OCI-M2 (cell line): ENCODE measurements around the gene PTPRM.
"Not testable (repeated sequence)": the region's sequence is repeated elsewhere in the genome, so short reads cannot be mapped to it uniquely, and the experiment has no call there.

Source experiments
- DNase-seq: peaks from one replicate; lab custom pipeline; 2025; ENCODE audit not compliant: unreplicated experiment; lab: John Stamatoyannopoulos, UW

PTPRM gene

GRCh38 chr18:7721532-7721931 lies 154.4 kb downstream of the PTPRM start:
- DNase-seq: no peak

GRCh38 chr18:7722955-7723354 lies 155.8 kb downstream of the PTPRM start:
- no peak for DNase-seq

DNA sequence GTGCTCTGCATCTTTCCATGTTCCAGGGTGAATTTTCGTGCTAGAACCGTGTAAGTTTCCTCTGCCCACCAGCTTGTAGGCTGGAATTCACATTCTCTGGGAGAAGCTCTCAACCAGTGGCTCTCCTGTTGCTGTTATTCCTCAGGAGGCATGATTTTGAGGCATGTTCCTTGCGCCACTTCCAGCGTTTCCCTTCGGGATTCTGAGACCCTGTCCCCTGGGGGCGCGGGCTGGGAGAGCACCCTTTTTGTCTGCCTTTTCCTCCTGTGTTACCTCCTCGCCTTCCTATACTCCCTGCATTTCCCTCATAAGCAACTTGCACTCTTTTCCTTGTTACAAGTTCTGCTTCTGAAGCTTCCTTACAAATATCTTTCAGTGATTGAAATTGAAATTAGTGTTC lies 156.4 kb downstream of the PTPRM start:
- no peak for DNase-seq

- no peak for DNase-seq
These were observed 158.4 kb downstream of the PTPRM start for GRCh38 chr18:7725473-7725872.

DNA sequence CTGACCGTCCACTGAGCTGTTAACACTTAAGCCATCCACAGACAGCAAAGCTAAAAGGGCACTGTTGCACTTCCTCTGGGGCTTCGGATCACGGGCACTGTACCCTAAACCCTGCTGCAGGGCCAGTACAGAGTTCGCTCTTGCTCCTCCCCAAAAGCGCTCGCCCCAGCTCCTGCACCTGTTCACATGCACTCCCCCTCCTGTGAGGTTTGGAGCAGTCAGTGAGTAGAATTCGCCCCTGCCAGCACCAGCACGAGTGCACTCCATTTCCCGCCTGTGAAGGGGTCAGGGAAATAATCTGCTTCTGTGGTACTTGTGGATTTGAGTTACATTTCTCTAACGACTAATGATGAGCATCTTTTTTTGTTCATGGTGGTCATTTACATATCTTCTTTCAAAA lies 158.8 kb downstream of the PTPRM start:
- no peak for DNase-seq

DNA sequence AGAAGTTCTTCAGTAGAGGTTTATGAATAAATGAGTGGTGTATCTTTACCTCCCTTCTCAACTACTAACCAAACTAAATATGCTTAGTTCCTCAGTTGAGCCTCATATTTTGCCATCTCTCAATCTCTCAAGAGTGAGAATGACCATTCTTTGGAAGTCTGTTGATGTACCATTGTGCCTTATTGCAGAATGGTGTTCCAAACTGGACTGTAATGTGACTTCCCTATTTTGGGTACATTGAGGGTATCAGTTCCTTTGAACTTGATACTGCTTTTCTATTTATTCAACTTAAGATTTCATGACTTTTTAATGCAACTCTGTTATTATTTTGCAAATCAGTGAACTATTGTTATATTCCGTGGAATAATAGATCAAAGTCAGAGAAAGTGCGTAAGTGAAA lies 159.4 kb downstream of the PTPRM start:
- no peak for DNase-seq

- no peak for DNase-seq
These were observed 160.4 kb downstream of the PTPRM start for GRCh38 chr18:7727361-7728076.

GRCh38 chr18:7728297-7728696 lies 161.2 kb downstream of the PTPRM start:
- DNase-seq: no peak

GRCh38 chr18:7729868-7730267 lies 162.8 kb downstream of the PTPRM start:
- DNase-seq: no peak

- DNase-seq: no peak
These were observed 163.6 kb downstream of the PTPRM start for GRCh38 chr18:7730682-7731081.

- DNase-seq: no peak
These were observed 166.5 kb downstream of the PTPRM start for GRCh38 chr18:7733642-7734041.

GRCh38 chr18:7735196-7735595 lies 168.1 kb downstream of the PTPRM start:
- no peak for DNase-seq

DNA sequence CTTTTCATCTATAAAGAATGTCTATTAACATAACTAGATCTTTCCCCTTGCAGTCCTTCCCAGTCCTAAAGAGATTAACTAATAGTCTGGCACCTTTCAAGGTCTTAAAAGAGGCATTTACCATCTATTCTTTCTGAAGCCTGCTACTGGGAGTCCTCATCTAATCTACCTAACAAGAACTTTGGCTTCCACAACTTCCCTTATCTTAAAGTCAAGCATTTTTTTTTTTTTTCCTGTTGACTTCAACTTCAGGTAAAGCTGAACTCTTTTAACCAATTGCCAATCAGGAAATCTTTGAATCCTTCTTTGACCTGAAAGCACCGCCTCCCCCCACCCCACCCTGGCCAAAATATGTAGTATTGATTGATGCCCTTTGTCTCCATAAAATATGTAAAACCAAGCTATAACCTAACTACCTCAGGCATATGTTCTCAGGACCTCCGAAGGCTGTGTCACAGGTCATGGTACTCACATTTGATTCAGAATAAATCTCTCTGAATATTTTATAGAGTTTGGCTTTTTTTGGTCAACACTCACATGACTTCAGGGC lies 168.6 kb downstream of the PTPRM start:
- no peak for DNase-seq

- DNase-seq: not testable (repeated sequence)
These were observed 169.4 kb downstream of the PTPRM start for GRCh38 chr18:7736526-7736925.

DNA sequence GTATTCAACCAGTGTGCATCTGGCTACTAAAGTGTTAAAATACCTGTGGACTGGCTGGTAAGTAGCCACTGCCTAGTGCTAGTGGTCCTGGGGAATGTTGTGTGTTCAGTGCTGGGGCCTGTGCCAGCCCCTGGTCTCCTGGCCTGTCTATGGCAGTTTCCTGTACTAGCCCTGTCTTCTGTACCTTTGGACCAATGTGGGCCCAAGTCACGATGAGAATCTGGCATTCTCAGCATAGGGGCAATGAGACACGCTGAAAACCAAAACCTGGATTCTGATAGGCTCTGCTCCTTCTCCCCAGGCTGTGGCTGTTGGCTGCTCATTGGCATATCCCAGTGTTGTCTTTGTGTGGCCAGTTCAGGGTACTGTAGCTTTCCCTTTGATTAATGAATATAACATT lies 170.4 kb downstream of the PTPRM start:
- DNase-seq: no peak

DNA sequence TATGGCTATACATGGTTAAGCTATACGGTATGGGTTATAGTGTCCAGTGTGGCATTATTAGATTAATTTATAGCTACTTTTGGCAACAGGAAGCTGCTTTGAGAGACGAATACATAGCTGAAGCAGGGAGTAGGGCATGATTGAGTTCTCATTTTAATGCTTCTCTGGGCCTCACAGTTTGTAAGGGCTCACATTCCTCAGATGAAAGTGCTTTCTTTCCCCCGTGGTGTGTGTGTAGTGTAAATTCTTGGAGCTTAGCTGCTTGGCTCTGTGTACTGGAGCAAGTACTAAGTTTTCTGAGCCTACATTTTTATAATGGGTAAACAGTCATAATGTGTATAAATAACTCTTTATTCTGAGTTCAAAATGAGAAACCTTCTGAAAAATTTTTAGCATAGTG lies 173.7 kb downstream of the PTPRM start:
- no peak for DNase-seq

- DNase-seq: no peak
These were observed 174.5 kb downstream of the PTPRM start for GRCh38 chr18:7741640-7742039.

DNA sequence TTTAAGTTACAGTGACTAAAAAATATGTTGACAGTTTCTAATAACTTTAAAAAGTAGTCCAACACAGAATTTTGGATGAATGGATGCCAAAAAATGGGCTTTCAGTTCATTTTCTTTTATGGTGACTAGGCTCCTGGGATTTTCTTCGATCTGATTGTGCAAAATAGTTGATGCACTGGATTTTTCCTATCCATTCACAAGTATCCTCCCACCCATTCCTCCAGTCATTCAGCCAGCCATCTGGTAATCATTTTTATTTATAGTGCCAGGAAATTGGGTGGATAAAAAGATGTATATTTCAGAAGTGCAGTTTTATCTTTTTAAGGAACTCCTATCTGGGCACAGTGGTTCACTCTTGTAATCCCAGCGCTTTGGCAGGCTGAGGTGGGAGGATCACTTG lies 175.1 kb downstream of the PTPRM start:
- no peak for DNase-seq

DNA sequence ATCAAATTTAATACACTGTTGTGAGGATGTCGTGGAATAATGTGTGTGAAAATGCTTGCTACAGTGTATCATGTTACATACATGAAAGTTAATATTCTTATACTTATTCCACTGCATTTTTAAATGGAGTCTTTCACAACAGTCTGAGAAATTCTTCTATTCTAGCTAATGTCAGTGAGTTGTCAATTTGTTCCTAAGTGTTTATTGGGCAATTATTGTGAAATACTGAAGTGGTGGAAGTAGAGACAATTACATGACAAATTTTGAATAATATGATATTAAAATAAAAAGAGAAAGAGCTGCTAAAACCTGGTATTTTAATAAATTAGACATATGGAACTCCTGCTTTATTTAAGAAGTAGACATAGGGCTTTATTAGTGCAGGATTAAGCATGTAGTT lies 176.1 kb downstream of the PTPRM start:
- no peak for DNase-seq

- no peak for DNase-seq
These were observed 179.0 kb downstream of the PTPRM start for GRCh38 chr18:7746106-7746505.

- no peak for DNase-seq
These were observed 181.3 kb downstream of the PTPRM start for GRCh38 chr18:7748251-7749007.

DNA sequence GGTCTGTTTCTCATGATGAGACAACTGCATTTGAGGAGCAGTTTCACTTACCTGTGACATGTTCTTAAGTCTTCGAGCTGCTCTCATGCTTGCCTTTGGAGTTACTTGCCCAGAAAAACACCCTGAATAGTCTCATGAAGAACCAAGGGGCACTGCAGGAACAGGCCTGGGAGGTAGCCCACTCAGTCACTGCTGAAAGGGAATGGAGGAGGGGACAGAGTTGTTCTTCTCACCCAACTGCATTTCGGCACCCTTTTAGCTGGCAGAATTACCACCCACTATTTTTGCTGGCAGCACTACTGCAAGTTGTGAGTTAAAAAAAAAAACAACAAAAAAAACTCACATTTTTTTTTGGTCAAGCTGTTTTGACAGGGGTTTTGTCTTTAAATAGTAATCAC lies 181.9 kb downstream of the PTPRM start:
- DNase-seq: no peak
